GM19452 (cell line): ENCODE results near the gene RNF215.
A peak's percentile ranks its signal among the peaks of the same experiment; 100 is the strongest.

Source experiments
- ATAC-seq: cut with Tn5 transposase; IDR thresholded peaks from one replicate; pipeline ENCODE4 v1.9.1; 2021; ENCODE audit not compliant: unreplicated experiment

RNF215 gene

GRCh38 chr22:30386960-30387827 is at the start of gene RNF215:
Gene RNF215, minus strand, starts transcription at chr22:30387411. Its CDS starts 98 bp downstream, at chr22:30387313.
- peak; percentile 85 for ATAC-seq

GRCh38 chr22:30436196-30436595 is 49.0 kb upstream of the RNF215 start:
- ATAC-seq = no peak

GRCh38 chr22:30435674-30436126 is 48.5 kb upstream of the RNF215 start:
- ATAC-seq = no peak

GRCh38 chr22:30434843-30435242 is 47.6 kb upstream of the RNF215 start:
- ATAC-seq = no peak

- no peak for ATAC-seq
Observed at GRCh38 chr22:30433773-30434172, 46.6 kb upstream of the RNF215 start.

- no peak for ATAC-seq
Observed at GRCh38 chr22:30433227-30433626, 46.0 kb upstream of the RNF215 start.

- no peak for ATAC-seq
Observed at GRCh38 chr22:30432520-30432919, 45.3 kb upstream of the RNF215 start.

GRCh38 chr22:30432096-30432495 is 44.9 kb upstream of the RNF215 start:
- ATAC-seq = no peak

GRCh38 chr22:30430933-30431332 is 43.7 kb upstream of the RNF215 start:
- no peak for ATAC-seq

GRCh38 chr22:30429887-30430286 is 42.7 kb upstream of the RNF215 start:
- no peak for ATAC-seq

GRCh38 chr22:30427871-30428270 is 40.7 kb upstream of the RNF215 start:
- ATAC-seq = no peak

- ATAC-seq = no peak
Observed at GRCh38 chr22:30426388-30427353, 39.5 kb upstream of the RNF215 start.

GRCh38 chr22:30425616-30426387 is 38.6 kb upstream of the RNF215 start, which contains the start of gene MTFP1:
Gene MTFP1, plus strand, starts transcription at chr22:30425768. Its CDS starts 112 bp downstream, at chr22:30425880.
- ATAC-seq = no peak

GRCh38 chr22:30425327-30425615 is 38.1 kb upstream of the RNF215 start:
- no peak for ATAC-seq

GRCh38 chr22:30424534-30425326 is 37.5 kb upstream of the RNF215 start:
- ATAC-seq = no peak

GRCh38 chr22:30423959-30424533 is 36.8 kb upstream of the RNF215 start:
- peak; percentile 79 for ATAC-seq

GRCh38 chr22:30423301-30423958 is 36.2 kb upstream of the RNF215 start:
- ATAC-seq = peak; percentile 30

- no peak for ATAC-seq
Observed at GRCh38 chr22:30422481-30423300, 35.5 kb upstream of the RNF215 start.
